Measurements from ENCODE around the gene NDEL1.

Gene NDEL1

GRCh38 chr17:8392274-8392673, 43.4 kb upstream of the NDEL1 start:
- TF ChIP-seq TEAD4 (IDR thresholded peaks at IDR 0.05) (no peak), TCF12 (IDR thresholded peaks at IDR 0.05; ENCODE audit: low read depth) (0 out of 2 replicates have a peak, but pooled peaks have one; percentile 3), CREB1 (IDR thresholded peaks at IDR 0.05; ENCODE audit: low read depth) (no peak), FOXM1 (IDR thresholded peaks at IDR 0.05; ENCODE audit: borderline replicate concordance, low read depth) (no peak), REST (IDR thresholded peaks at IDR 0.05; ENCODE audit: low read depth) (no peak)

- TF ChIP-seq CEBPB (IDR thresholded peaks at IDR 0.05) (no peak), USF1 (IDR thresholded peaks at IDR 0.05) (no peak), ZBTB7A (IDR thresholded peaks at IDR 0.05; ENCODE audit: low read depth) (no peak), FOXM1 (IDR thresholded peaks at IDR 0.05; ENCODE audit: borderline replicate concordance, low read depth) (no peak), EGR1 (IDR thresholded peaks at IDR 0.05) (no peak), TCF12 (IDR thresholded peaks at IDR 0.05; ENCODE audit: low read depth) (no peak), TEAD4 (IDR thresholded peaks at IDR 0.05) (no peak), YY1 (IDR thresholded peaks at IDR 0.05; ENCODE audit: low read depth) (no peak), CREB1 (IDR thresholded peaks at IDR 0.05; ENCODE audit: low read depth) (no peak), TAF1 (IDR thresholded peaks at IDR 0.05; ENCODE audit: low read depth) (no peak), EP300 (IDR thresholded peaks at IDR 0.05; ENCODE audit: borderline replicate concordance) (no peak), NFIC (IDR thresholded peaks at IDR 0.05) (no peak), REST (IDR thresholded peaks at IDR 0.05; ENCODE audit: low read depth) (no peak)
Observed at GRCh38 chr17:8392674-8393469, 42.8 kb upstream of the NDEL1 start.

- TF ChIP-seq TCF12 (IDR thresholded peaks at IDR 0.05; ENCODE audit: low read depth) (no peak), YY1 (IDR thresholded peaks at IDR 0.05; ENCODE audit: low read depth) (no peak), ZBTB7A (IDR thresholded peaks at IDR 0.05; ENCODE audit: low read depth) (no peak), REST (IDR thresholded peaks at IDR 0.05; ENCODE audit: low read depth) (no peak), NFIC (IDR thresholded peaks at IDR 0.05) (no peak)
Observed at GRCh38 chr17:8393470-8394231, 42.0 kb upstream of the NDEL1 start.

GRCh38 chr17:8397636-8398035, 38.0 kb upstream of the NDEL1 start, which contains the start of gene RNF222:
RNF222 (minus strand) TSS chr17:8397827; CDS start chr17:8393461, 4,366 bp downstream.
- 0 out of 2 replicates have a peak, but pooled peaks have one; percentile 31 for TF ChIP-seq NFIC (IDR thresholded peaks at IDR 0.05)
- TF ChIP-seq RAD21 (IDR thresholded peaks at IDR 0.05; ENCODE audit: low read depth): no peak
- 0 out of 2 replicates have a peak, but pooled peaks have one; percentile 19 for TF ChIP-seq MAX (IDR thresholded peaks at IDR 0.05)

- TF ChIP-seq FOXM1 (IDR thresholded peaks at IDR 0.05; ENCODE audit: borderline replicate concordance, low read depth) (no peak), TCF12 (IDR thresholded peaks at IDR 0.05; ENCODE audit: low read depth) (no peak), MAX (IDR thresholded peaks at IDR 0.05) (no peak), REST (IDR thresholded peaks at IDR 0.05; ENCODE audit: low read depth) (peak; percentile 45; the same call in 1 of the 2 replicates), YY1 (IDR thresholded peaks at IDR 0.05; ENCODE audit: low read depth) (no peak)
Observed at GRCh38 chr17:8398980-8399379, 36.7 kb upstream of the NDEL1 start.

Data from Ishikawa (cell line).